GM12874 (cell line): ENCODE results near the gene ALDH7A1.

Experiments
- TF ChIP-seq, protein P1 (sequence below): IDR thresholded peaks from 2 replicates; pipeline ENCODE4 v1.5.1; 2011; ENCODE audit warnings: low read depth, mild to moderate bottlenecking, control low read depth, low read length, moderate library complexity; ENCODE audit not compliant: insufficient read depth

Gene ALDH7A1

GRCh38 chr5:126488443-126489065 lies 106.5 kb downstream of the ALDH7A1 start:
- TF ChIP-seq, protein P1, sequence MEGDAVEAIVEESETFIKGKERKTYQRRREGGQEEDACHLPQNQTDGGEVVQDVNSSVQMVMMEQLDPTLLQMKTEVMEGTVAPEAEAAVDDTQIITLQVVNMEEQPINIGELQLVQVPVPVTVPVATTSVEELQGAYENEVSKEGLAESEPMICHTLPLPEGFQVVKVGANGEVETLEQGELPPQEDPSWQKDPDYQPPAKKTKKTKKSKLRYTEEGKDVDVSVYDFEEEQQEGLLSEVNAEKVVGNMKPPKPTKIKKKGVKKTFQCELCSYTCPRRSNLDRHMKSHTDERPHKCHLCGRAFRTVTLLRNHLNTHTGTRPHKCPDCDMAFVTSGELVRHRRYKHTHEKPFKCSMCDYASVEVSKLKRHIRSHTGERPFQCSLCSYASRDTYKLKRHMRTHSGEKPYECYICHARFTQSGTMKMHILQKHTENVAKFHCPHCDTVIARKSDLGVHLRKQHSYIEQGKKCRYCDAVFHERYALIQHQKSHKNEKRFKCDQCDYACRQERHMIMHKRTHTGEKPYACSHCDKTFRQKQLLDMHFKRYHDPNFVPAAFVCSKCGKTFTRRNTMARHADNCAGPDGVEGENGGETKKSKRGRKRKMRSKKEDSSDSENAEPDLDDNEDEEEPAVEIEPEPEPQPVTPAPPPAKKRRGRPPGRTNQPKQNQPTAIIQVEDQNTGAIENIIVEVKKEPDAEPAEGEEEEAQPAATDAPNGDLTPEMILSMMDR, result no peak

GRCh38 chr5:126487596-126487995 lies 107.4 kb downstream of the ALDH7A1 start:
- TF ChIP-seq, protein P1, result no peak

GRCh38 chr5:126486332-126486731 lies 108.7 kb downstream of the ALDH7A1 start:
- TF ChIP-seq, protein P1, result no peak

DNA sequence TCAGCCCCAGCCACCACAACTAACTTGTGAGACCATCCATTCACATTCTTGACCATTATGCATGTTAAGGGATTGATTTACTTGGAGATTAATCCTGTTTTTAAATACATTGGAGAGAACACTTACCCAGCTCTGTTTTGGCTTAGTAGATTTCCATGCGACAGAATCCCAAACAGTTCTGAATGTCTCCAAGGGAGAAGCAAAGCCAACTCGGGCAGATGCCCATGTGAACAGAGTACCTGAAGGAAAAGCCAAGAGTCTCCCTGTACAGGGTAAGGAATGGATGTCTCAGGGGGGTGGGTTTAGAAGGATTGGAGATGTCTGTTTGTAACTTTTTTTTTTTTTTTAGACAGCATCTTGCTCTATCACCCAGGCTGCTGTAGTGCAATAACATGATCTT lies 110.8 kb downstream of the ALDH7A1 start:
- TF ChIP-seq, protein P1, result no peak

GRCh38 chr5:126483156-126483555 lies 111.9 kb downstream of the ALDH7A1 start:
- TF ChIP-seq, protein P1, result no peak

DNA sequence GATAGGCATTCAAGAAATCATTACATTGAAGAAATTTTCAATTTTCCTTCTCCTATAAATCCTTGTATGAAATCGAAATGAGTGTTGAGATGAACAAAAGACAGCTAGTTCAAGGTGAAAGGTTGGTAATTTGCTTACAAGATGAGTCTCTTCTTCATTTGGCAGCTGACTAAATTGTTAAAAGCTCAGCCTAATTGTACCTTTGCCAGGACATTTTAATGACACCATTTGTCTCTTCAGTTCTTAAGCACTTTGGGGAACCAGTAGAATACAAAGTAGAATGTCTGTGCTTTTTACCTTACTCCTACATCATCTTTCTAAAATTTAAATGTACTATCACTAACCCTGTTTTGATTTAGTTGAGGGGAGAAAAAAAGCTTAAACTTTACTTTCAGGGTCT lies 112.4 kb downstream of the ALDH7A1 start:
- TF ChIP-seq, protein P1, result no peak

GRCh38 chr5:126481243-126481642 lies 113.8 kb downstream of the ALDH7A1 start:
- TF ChIP-seq, protein P1, result no peak
